ENCODE data around the gene CIDEC. TPM values are rescaled to one million over a fixed set of nuclear protein-coding genes. Genes with fewer than 3 reads are reported as not detected.
"Not testable (repeated sequence)": the region's sequence is repeated elsewhere in the genome, so short reads cannot be mapped to it uniquely, and the experiment has no call there.

The CIDEC gene
- polyA plus RNA-seq, 1 donor from 2014 or later: not detected

DNA sequence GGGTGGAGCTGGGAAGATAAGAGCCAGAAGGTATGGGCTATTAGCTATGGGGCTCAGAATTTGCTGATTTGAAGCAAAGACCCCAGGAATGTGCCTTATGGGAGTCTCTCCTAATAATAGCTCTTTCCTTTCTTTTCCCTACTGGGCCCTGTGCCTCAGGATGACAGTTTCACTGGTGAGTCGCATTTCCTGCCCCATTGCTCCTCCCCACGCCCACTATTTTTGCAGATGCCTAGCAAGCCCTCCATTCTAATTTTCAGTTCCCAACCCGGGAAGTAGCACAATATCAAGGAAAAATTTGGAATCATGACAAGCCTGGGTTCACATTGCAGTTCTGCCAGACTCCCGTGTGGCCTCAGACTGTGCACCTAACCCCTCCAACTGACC lies 23.2 kb upstream of the CIDEC start (continued):
- TF ChIP-seq EZH2 (IDR thresholded peaks at IDR 0.05; ENCODE audit: borderline replicate concordance, insufficient read depth, low read length, poor library complexity, severe bottlenecking): no peak
- no peak for TF ChIP-seq SMC3 (conservative IDR thresholded peaks at IDR 0.05; ENCODE audit: poor library complexity)

GRCh38 chr3:9902372-9903237 lies 22.6 kb upstream of the CIDEC start, which contains the start of gene IL17RE:
IL17RE (plus strand) TSS chr3:9902848; CDS start chr3:9902933, 85 bp downstream.
- Histone ChIP-seq H3K9me3 (ENCODE audit: low read length) (no peaks in the 10 kb centered on the region), H3K79me2 (replicated peaks; ENCODE audit: insufficient read depth, low read length) (no peaks in the 10 kb centered on the region), H3K4me3 (ENCODE audit: low read length) (no peak within 1 kb of the TSS), H3K36me3 (ENCODE audit: insufficient read depth, low read length) (no peaks in the 10 kb centered on the region), H3K27ac (ENCODE audit: low read length) (no peak within 1 kb of the TSS), H3K9me2 (ENCODE audit: insufficient read depth, low read length) (no peaks in the 10 kb centered on the region), H3K9ac (ENCODE audit: low read length) (no peak within 1 kb of the TSS), H3K27me3 (ENCODE audit: insufficient read depth, low read depth, low read length) (no peaks in the 10 kb centered on the region), H4K20me1 (ENCODE audit: insufficient read depth) (no peaks in the 10 kb centered on the region), H2AFZ (ENCODE audit: low read depth, low read length) (no peak within 1 kb of the TSS), H3K4me2 (ENCODE audit: low read length) (no peak within 1 kb of the TSS), H3F3A (ENCODE audit: insufficient read depth, low read length, poor library complexity, severe bottlenecking) (no peaks in the 10 kb centered on the region)
- TF ChIP-seq EZH2 (IDR thresholded peaks at IDR 0.05; ENCODE audit: borderline replicate concordance, insufficient read depth, low read length, poor library complexity, severe bottlenecking) (no peak), POLR2AphosphoS5 (IDR thresholded peaks at IDR 0.05) (no peak)

- Histone ChIP-seq H3K27ac (ENCODE audit: low read length) (no peak overlapping the region), H3K36me3 (ENCODE audit: insufficient read depth, low read length) (no peaks in the 10 kb centered on the region), H3K4me2 (ENCODE audit: low read length) (no peak overlapping the region), H3K4me3 (ENCODE audit: low read length) (no peak overlapping the region), H3K79me2 (replicated peaks; ENCODE audit: insufficient read depth, low read length) (no peaks in the 10 kb centered on the region), H3K9me2 (ENCODE audit: insufficient read depth, low read length) (no peaks in the 10 kb centered on the region), H4K20me1 (ENCODE audit: insufficient read depth) (no peaks in the 10 kb centered on the region), H3K9ac (ENCODE audit: low read length) (no peak overlapping the region), H3K27me3 (ENCODE audit: insufficient read depth, low read depth, low read length) (no peaks in the 10 kb centered on the region), H2AFZ (ENCODE audit: low read depth, low read length) (no peak overlapping the region), H3F3A (ENCODE audit: insufficient read depth, low read length, poor library complexity, severe bottlenecking) (no peaks in the 10 kb centered on the region), H3K9me3 (ENCODE audit: low read length) (no peaks in the 10 kb centered on the region)
- TF ChIP-seq SMC3 (conservative IDR thresholded peaks at IDR 0.05; ENCODE audit: poor library complexity) (no peak), EZH2 (IDR thresholded peaks at IDR 0.05; ENCODE audit: borderline replicate concordance, insufficient read depth, low read length, poor library complexity, severe bottlenecking) (no peak), TAF1 (IDR thresholded peaks at IDR 0.05; ENCODE audit: low read depth) (no peak), EP300 (conservative IDR thresholded peaks at IDR 0.05; ENCODE audit: poor library complexity, severe bottlenecking) (no peak), POLR2AphosphoS5 (IDR thresholded peaks at IDR 0.05) (no peak)
Measured at GRCh38 chr3:9901967-9902366, 21.9 kb upstream of the CIDEC start.

DNA sequence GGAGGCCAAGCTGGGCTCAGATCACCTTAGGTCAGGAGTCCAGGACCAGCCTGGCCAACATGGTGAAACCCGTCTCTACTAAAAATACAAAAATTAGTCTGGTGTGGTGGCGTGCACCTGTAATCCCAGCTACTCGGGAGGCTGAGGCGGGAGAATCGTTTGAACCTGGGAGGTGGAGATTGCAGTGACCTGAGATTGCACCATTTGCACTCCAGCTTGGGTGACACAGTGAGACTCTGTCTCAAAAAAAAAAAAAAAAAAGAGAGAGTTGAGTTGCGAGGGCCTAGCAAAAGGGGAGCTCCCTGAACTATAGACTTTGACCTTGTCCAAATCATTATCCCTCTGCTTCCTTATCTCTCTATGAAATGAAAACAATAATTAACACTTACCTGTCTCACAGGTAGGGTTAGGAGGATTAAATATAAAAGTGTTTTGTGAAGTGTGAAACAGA lies 20.9 kb upstream of the CIDEC start:
- not testable (repeated sequence) for H3K9me2 ChIP-seq (ENCODE audit: insufficient read depth, low read length)

DNA sequence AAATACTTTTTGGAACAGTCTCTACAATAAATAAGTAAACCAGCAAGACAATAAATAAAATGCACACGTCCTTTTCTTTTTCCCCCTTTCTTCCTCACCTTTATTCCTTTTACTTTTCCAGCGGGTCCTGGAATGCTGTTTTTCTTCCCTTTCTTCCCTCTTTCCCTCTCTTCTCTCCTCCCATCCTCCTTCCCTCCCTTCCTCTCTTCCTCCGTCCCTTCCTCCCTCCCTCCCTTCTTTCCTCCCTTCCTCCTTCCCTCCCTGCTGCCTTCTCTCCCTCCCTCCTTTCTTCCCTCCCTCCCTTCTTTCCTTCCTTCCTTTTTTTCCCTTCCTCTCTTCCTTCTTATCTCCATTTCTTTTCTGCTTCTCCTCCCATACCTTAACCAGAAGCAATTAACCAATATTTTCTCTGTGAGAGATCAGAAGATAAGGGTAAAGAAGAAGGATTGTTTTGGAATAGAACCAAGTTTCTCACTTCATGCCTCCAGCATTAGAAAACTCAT lies 19.3 kb upstream of the CIDEC start:
- H3F3A ChIP-seq (ENCODE audit: insufficient read depth, low read length, poor library complexity, severe bottlenecking): no peaks in the 10 kb centered on the region
- H2AFZ ChIP-seq (ENCODE audit: low read depth, low read length): no peak overlapping the region
- H3K36me3 ChIP-seq (ENCODE audit: insufficient read depth, low read length): no peaks in the 10 kb centered on the region
- H4K20me1 ChIP-seq (ENCODE audit: insufficient read depth): no peaks in the 10 kb centered on the region
- no peak overlapping the region for H3K27ac ChIP-seq (ENCODE audit: low read length)
- no peaks in the 10 kb centered on the region for H3K9me3 ChIP-seq (ENCODE audit: low read length)
- no peak overlapping the region for H3K4me3 ChIP-seq (ENCODE audit: low read length)
- no peak overlapping the region for H3K9ac ChIP-seq (ENCODE audit: low read length)
- H3K9me2 ChIP-seq (ENCODE audit: insufficient read depth, low read length): no peaks in the 10 kb centered on the region
- no peak overlapping the region for H3K4me2 ChIP-seq (ENCODE audit: low read length)
- no peaks in the 10 kb centered on the region for H3K27me3 ChIP-seq (ENCODE audit: insufficient read depth, low read depth, low read length)
- no peaks in the 10 kb centered on the region for H3K79me2 ChIP-seq (replicated peaks; ENCODE audit: insufficient read depth, low read length)
- no peak for TF ChIP-seq RAD21 (conservative IDR thresholded peaks at IDR 0.05)
- no peak for TF ChIP-seq EP300 (conservative IDR thresholded peaks at IDR 0.05; ENCODE audit: poor library complexity, severe bottlenecking)
- no peak for TF ChIP-seq MXI1 (conservative IDR thresholded peaks at IDR 0.05; ENCODE audit: poor library complexity, severe bottlenecking)
- no peak for TF ChIP-seq POLR2AphosphoS5 (IDR thresholded peaks at IDR 0.05)
- no peak for TF ChIP-seq TAF1 (IDR thresholded peaks at IDR 0.05; ENCODE audit: low read depth)
- TF ChIP-seq EZH2 (IDR thresholded peaks at IDR 0.05; ENCODE audit: borderline replicate concordance, insufficient read depth, low read length, poor library complexity, severe bottlenecking): no peak
- TF ChIP-seq REST (IDR thresholded peaks at IDR 0.05; ENCODE audit: borderline replicate concordance): no peak
- TF ChIP-seq SMC3 (conservative IDR thresholded peaks at IDR 0.05; ENCODE audit: poor library complexity): no peak

More for the DNA sequence above, 20.9 kb upstream of the CIDEC start:
- not testable (repeated sequence) for H3K27ac ChIP-seq (ENCODE audit: low read length); H2AFZ ChIP-seq (ENCODE audit: low read depth, low read length); H3K9ac ChIP-seq (ENCODE audit: low read length); H3F3A ChIP-seq (ENCODE audit: insufficient read depth, low read length, poor library complexity, severe bottlenecking); H3K4me2 ChIP-seq (ENCODE audit: low read length); H3K9me3 ChIP-seq (ENCODE audit: low read length); H3K27me3 ChIP-seq (ENCODE audit: insufficient read depth, low read depth, low read length); H3K36me3 ChIP-seq (ENCODE audit: insufficient read depth, low read length); H3K79me2 ChIP-seq (replicated peaks; ENCODE audit: insufficient read depth, low read length); H3K4me3 ChIP-seq (ENCODE audit: low read length); H4K20me1 ChIP-seq (ENCODE audit: insufficient read depth)
